HepG2 (cell line): ENCODE data around the gene RAD51D. TPM values are rescaled to one million over a fixed set of nuclear protein-coding genes. Genes with fewer than 3 reads are reported as not detected.

Source experiments
- ATAC-seq: fragments of 200-7000 bp; cut with Tn5 transposase; 3 replicates; pipeline ENCODE4 v1.9.1; 2020; ENCODE audit warnings: mild to moderate bottlenecking, moderate library complexity
- BruUV-seq: library from RNA; stranded (reverse); fragments of 400-500 nt; replicated peaks from 2 replicates; lab custom pipeline; 2021; lab: Mats Ljungman, UMichigan
- CTCF ChIA-PET: fragments of 300-600 bp; formaldehyde crosslinking; extraction: SDS; loops from one replicate; lab custom pipeline; 2021; ENCODE audit warnings: low total read pairs, inconsistent platforms, low intra/inter-chr PET ratio; lab: Yijun Ruan, JAX
- POLR2A ChIA-PET: fragments of 350-600 bp; sonication (Branson Sonifier 250); formaldehyde crosslinking; loops from one replicate; lab custom pipeline; 2020; ENCODE audit warnings: antibody characterized with exemption, inconsistent platforms; lab: Yijun Ruan, JAX
- DNase-seq: peaks from one replicate; pipeline ENCODE4 v3.0.0-alpha.2; 2015; ENCODE audit warnings: low spot score
- FAIRE-seq: peaks from 3 replicates; lab custom pipeline; 2011; peaks lifted over from hg19 to GRCh38; lab: Jason Lieb, UNC
- H2AFZ ChIP-seq: one replicate; pipeline ENCODE4 v1.6.1; 2011; ENCODE audit warnings: low read length, inconsistent platforms
- H3K27ac ChIP-seq: fragments of 300-600 bp; 3 replicates; pipeline ENCODE4 v1.8.0; 2011; ENCODE audit warnings: mixed run types, mild to moderate bottlenecking, mixed read lengths, low read length, inconsistent platforms; ENCODE audit not compliant: insufficient read depth; ENCODE audit errors: extremely low read length
- H3K27me3 ChIP-seq, 2 experiments: fragments of 200-600 bp in 1 of 2; 2 replicates in 1 of 2; 3 replicates in 1 of 2; pipeline versions ENCODE4 v1.6.0 to v1.8.0; 2011; ENCODE audit warnings: low read length in 2 of 2, mild to moderate bottlenecking in 2 of 2, moderate library complexity in 2 of 2, inconsistent platforms in 1 of 2; ENCODE audit not compliant: insufficient read depth in 2 of 2, control insufficient read depth in 1 of 2
- H3K36me3 ChIP-seq, 2 experiments: fragments of 200-600 bp in 1 of 2; replicated peaks in 1 of 2; 2 replicates in 1 of 2; 3 replicates in 1 of 2; pipeline versions ENCODE4 v1.5.1 to v1.8.0; 2011; ENCODE audit warnings: low read length in 2 of 2, inconsistent platforms in 1 of 2; ENCODE audit not compliant: insufficient read depth in 2 of 2, control insufficient read depth in 1 of 2
- H3K4me1 ChIP-seq: 2 replicates; pipeline ENCODE4 v1.5.1; 2012; ENCODE audit warnings: low read length, inconsistent platforms; ENCODE audit not compliant: insufficient read depth
- H3K4me2 ChIP-seq: 2 replicates; pipeline ENCODE4 v1.6.0; 2011; ENCODE audit warnings: low read depth, low read length, inconsistent platforms
- H3K4me3 ChIP-seq, 3 experiments: fragments of 200-600 bp in 1 of 3; sonication (generic), shearing (Covaris generic) in 1 of 3; replicated peaks in 1 of 3; 2 replicates each; pipeline ENCODE4 v1.5.1; 2011 to 2016; ENCODE audit warnings: low read length in 3 of 3, inconsistent platforms in 2 of 3, low read depth in 2 of 3, mild to moderate bottlenecking in 2 of 3, control low read depth in 1 of 3, mixed read lengths in 1 of 3; ENCODE audit not compliant: insufficient read depth in 1 of 3
- H3K79me2 ChIP-seq: one replicate; pipeline ENCODE4 v1.6.1; 2011; ENCODE audit warnings: low read length, inconsistent platforms; ENCODE audit not compliant: insufficient read depth
- H3K9ac ChIP-seq: 2 replicates; pipeline ENCODE4 v1.6.0; 2011; ENCODE audit warnings: mild to moderate bottlenecking, low read depth, low read length, inconsistent platforms; ENCODE audit not compliant: insufficient read depth
- H3K9me3 ChIP-seq: 2 replicates; pipeline ENCODE4 v1.5.1; 2012; ENCODE audit warnings: mild to moderate bottlenecking, low read length
- H4K20me1 ChIP-seq: 2 replicates; pipeline ENCODE4 v1.6.0; 2011; ENCODE audit warnings: inconsistent platforms, mild to moderate bottlenecking, low read length, moderate library complexity; ENCODE audit not compliant: insufficient read depth
- CBFB ChIP-seq: sonication (generic); formaldehyde crosslinking; IDR thresholded peaks from 2 replicates; pipeline ENCODE4 v1.4.0; 2020; ENCODE audit warnings: missing genetic modification reagents
- FOXA1 ChIP-seq, 2 experiments: fragments of 450-650 bp in 1 of 2; sonication (generic) in 1 of 2; formaldehyde crosslinking in 1 of 2; IDR thresholded peaks; 2 replicates each; pipeline versions ENCODE4 v1.4.0 to v1.6.1; 2016 to 2020; ENCODE audit warnings: missing genetic modification reagents in 1 of 2
- GMEB1 ChIP-seq: sonication (generic); formaldehyde crosslinking; IDR thresholded peaks from 2 replicates; pipeline ENCODE4 v1.5.1; 2020; ENCODE audit warnings: missing genetic modification reagents, mild to moderate bottlenecking, borderline replicate concordance
- HMGXB3 ChIP-seq: sonication (generic); formaldehyde crosslinking; IDR thresholded peaks from 2 replicates; pipeline ENCODE4 v1.4.0; 2020; ENCODE audit warnings: missing genetic modification reagents, borderline replicate concordance
- JARID2 ChIP-seq: sonication (generic); formaldehyde crosslinking; IDR thresholded peaks from 2 replicates; pipeline ENCODE4 v1.8.1; 2023; ENCODE audit warnings: missing genetic modification reagents, inconsistent platforms; ENCODE audit not compliant: insufficient replicate concordance
- MZF1 ChIP-seq: sonication (generic); formaldehyde crosslinking; IDR thresholded peaks from 2 replicates; pipeline ENCODE4 v1.8.1; 2023; ENCODE audit warnings: mild to moderate bottlenecking, missing genetic modification reagents, borderline replicate concordance
- NFE2 ChIP-seq: sonication (generic); formaldehyde crosslinking; IDR thresholded peaks from 2 replicates; pipeline ENCODE4 v1.4.0; 2020; ENCODE audit warnings: missing genetic modification reagents
- NFIC ChIP-seq: IDR thresholded peaks from 2 replicates; pipeline ENCODE4 v1.6.1; 2012; ENCODE audit warnings: mild to moderate bottlenecking, low read length, inconsistent platforms
- RORA ChIP-seq: sonication (generic); formaldehyde crosslinking; IDR thresholded peaks from 2 replicates; pipeline ENCODE4 v1.5.0; 2020; ENCODE audit warnings: mild to moderate bottlenecking, missing genetic modification reagents, moderate library complexity
- TAF15 ChIP-seq: fragments of 200-400 bp; formaldehyde crosslinking; IDR thresholded peaks from one replicate; pipeline ENCODE4 v1.6.1; 2018; ENCODE audit warnings: mild to moderate bottlenecking, low read depth, low read length; ENCODE audit not compliant: poor library complexity, severe bottlenecking
- ZBTB1 ChIP-seq: sonication (generic); formaldehyde crosslinking; IDR thresholded peaks from 2 replicates; pipeline ENCODE4 v1.4.0; 2020; ENCODE audit warnings: missing genetic modification reagents, borderline replicate concordance
- ZGPAT ChIP-seq: IDR thresholded peaks from 2 replicates; pipeline ENCODE4 v1.6.1; 2016; ENCODE audit warnings: mild to moderate bottlenecking
- ZNF317 ChIP-seq: sonication (generic); formaldehyde crosslinking; IDR thresholded peaks from 2 replicates; pipeline ENCODE4 v1.5.0; 2020; ENCODE audit warnings: mild to moderate bottlenecking, missing genetic modification reagents
- ZNF432 ChIP-seq: sonication (generic); formaldehyde crosslinking; IDR thresholded peaks from 2 replicates; pipeline ENCODE4 v1.5.0; 2020; ENCODE audit warnings: missing genetic modification reagents, mild to moderate bottlenecking, borderline replicate concordance
- ZNF7 ChIP-seq: IDR thresholded peaks from 2 replicates; pipeline ENCODE4 v1.6.1; 2016; ENCODE audit warnings: missing biosample characterization, missing genetic modification reagents
- ZNF724P ChIP-seq: sonication (generic); formaldehyde crosslinking; IDR thresholded peaks from 2 replicates; pipeline ENCODE4 v1.8.0; 2022; ENCODE audit warnings: missing genetic modification reagents, borderline replicate concordance
- WGBS: methylation state at CpG from one replicate; pipeline ENCODE4 v1.1.6; 2017; ENCODE audit warnings: low lambda C conversion rate; 5-methylcytosine and 5-hydroxymethylcytosine counted together
- in situ Hi-C: cut with HindIII; loops from 2 replicates; pipeline ENCODE4 v1.10.0; 2017; ENCODE audit warnings: low pct_unique_long_range_greater_than_20kb; ENCODE audit not compliant: extremely low pct_ligation_motif_present
- intact Hi-C: fragments of 100-400 bp; cut with micrococcal nuclease; formaldehyde crosslinking; loops from one replicate; pipeline ENCODE4 v1.10.0; 2022; ENCODE audit not compliant: unreplicated experiment
- polyA plus RNA-seq, 8 experiments: library from polyadenylated mRNA; depleted of rRNA in 3 of 8; stranded (reverse) in 7 of 8; unstranded in 1 of 8; fragments of >200 nt; fragmentation: Illumina TruSeq in 4 of 8; extraction: Trizol in 4 of 8; gene quantifications; 2 replicates each; pipeline versions ENCODE4 v1.2.1 to v1.2.3, GENCODE V29; 2011 to 2016; ENCODE audit warnings: low read depth in 4 of 8, missing spikeins in 1 of 8, mixed read lengths in 1 of 8; ENCODE audit not compliant: insufficient read depth in 1 of 8
- total RNA-seq, 5 experiments: library from RNA; depleted of rRNA; stranded (reverse); fragments of >200 nt; fragmentation: Illumina TruSeq; extraction: Trizol; gene quantifications; 2 replicates each; pipeline ENCODE4 v1.2.3, GENCODE V29; 2016; ENCODE audit warnings: low read depth in 1 of 5

RAD51D gene
- total and polyA plus RNA-seq, 2 of the 13 experiments (the other 11 are each of a cell fraction or from before 2014, with no cell fraction given): 6.7 to 13.1 TPM

GRCh38 chr17:35119370-35120165 lies at the start of gene RAD51D (continued):
- TF ChIP-seq JARID2 (CRISPR knock-in tag) (no peak), ZNF724P (CRISPR knock-in tag) (peak; percentile 68; the same call in 1 of the 2 replicates), TAF15 (peak; percentile 36), GMEB1 (no peak), CBFB (CRISPR knock-in tag) (no peak), MZF1 (CRISPR knock-in tag) (no peak), ZBTB1 (CRISPR knock-in tag) (no peak), RORA (CRISPR knock-in tag) (no peak)

GRCh38 chr17:35167666-35168065 lies 48.0 kb upstream of the RAD51D start:
- H3K27me3 ChIP-seq: peaks cover 0 to 17% of the 10 kb centered on the region in 2 experiments; a peak in 4 of 5 replicates
- no peaks in the 10 kb centered on the region for H3K36me3 ChIP-seq
- POLR2A ChIA-PET: no interaction called here
- H3K4me2 ChIP-seq: no peak overlapping the region
- H3K4me1 ChIP-seq: no peaks in the 10 kb centered on the region
- no peak for DNase-seq
- no peak for FAIRE-seq
- no peak overlapping the region for H2AFZ ChIP-seq
- 0% methylated on average over 1 of the region's 1 CpG for WGBS
- no peak overlapping the region for H3K4me3 ChIP-seq
- no peaks in the 10 kb centered on the region for H3K9me3 ChIP-seq
- in situ Hi-C loops: no loop called here
- BruUV-seq: no TSS peak
- no peak overlapping the region for H3K9ac ChIP-seq
- intact Hi-C loops: no loop called here
- no peak for ATAC-seq
- no peaks in the 10 kb centered on the region for H4K20me1 ChIP-seq
- CTCF ChIA-PET: no interaction called here
- no peak overlapping the region for H3K27ac ChIP-seq
- no peaks in the 10 kb centered on the region for H3K79me2 ChIP-seq
- TF ChIP-seq NFIC (no peak), ZNF432 (CRISPR knock-in tag) (no peak), ZGPAT (CRISPR knock-in tag) (no peak), NFE2 (CRISPR knock-in tag) (no peak), ZNF317 (CRISPR knock-in tag) (no peak), HMGXB3 (CRISPR knock-in tag) (no peak), ZNF7 (CRISPR knock-in tag) (no peak), FOXA1 (IDR thresholded peaks at IDR 0.05) (no peak), FOXA1 (CRISPR knock-in tag; IDR thresholded peaks at IDR 0.05) (no peak)
